ENCODE measurements around the gene GNAI1.

GNAI1 gene

GRCh38 chr7:80131675-80132435, 2.8 kb upstream of the GNAI1 start:
- no peak for DNase-seq (ENCODE audit: extremely low read depth in 1 of 2, low read depth in 1 of 2)

- DNase-seq (ENCODE audit: extremely low read depth in 1 of 2, low read depth in 1 of 2) = no peak
These were observed 2.0 kb upstream of the GNAI1 start for GRCh38 chr7:80132594-80132993.

GRCh38 chr7:80133361-80134114, 1.1 kb upstream of the GNAI1 start:
- no peak for DNase-seq (ENCODE audit: extremely low read depth in 1 of 2, low read depth in 1 of 2)

GRCh38 chr7:80134115-80134535, 506 bp upstream of the GNAI1 start:
- DNase-seq (ENCODE audit: extremely low read depth in 1 of 2, low read depth in 1 of 2) = no peak

GRCh38 chr7:80135309-80136104, 876 bp downstream of the GNAI1 start:
- DNase-seq (ENCODE audit: extremely low read depth in 1 of 2, low read depth in 1 of 2) = no peak

GRCh38 chr7:80136261-80137055, 1.8 kb downstream of the GNAI1 start:
- DNase-seq (ENCODE audit: extremely low read depth in 1 of 2, low read depth in 1 of 2) = no peak

- no peak for DNase-seq (ENCODE audit: extremely low read depth in 1 of 2, low read depth in 1 of 2)
These were observed 2.8 kb downstream of the GNAI1 start for GRCh38 chr7:80137410-80137809.

- no peak for DNase-seq (ENCODE audit: extremely low read depth in 1 of 2, low read depth in 1 of 2)
These were observed 4.6 kb downstream of the GNAI1 start for GRCh38 chr7:80139236-80139635.

- DNase-seq (ENCODE audit: extremely low read depth in 1 of 2, low read depth in 1 of 2) = no peak
These were observed 5.8 kb downstream of the GNAI1 start for GRCh38 chr7:80140388-80140787.

GRCh38 chr7:80141376-80141775, 6.7 kb downstream of the GNAI1 start:
- DNase-seq (ENCODE audit: extremely low read depth in 1 of 2, low read depth in 1 of 2) = no peak

GRCh38 chr7:80142853-80143580, 8.4 kb downstream of the GNAI1 start:
- DNase-seq (ENCODE audit: extremely low read depth in 1 of 2, low read depth in 1 of 2) = no peak

GRCh38 chr7:80145780-80146422, 11.3 kb downstream of the GNAI1 start:
- DNase-seq (ENCODE audit: extremely low read depth in 1 of 2, low read depth in 1 of 2) = no peak

- no peak for DNase-seq (ENCODE audit: extremely low read depth in 1 of 2, low read depth in 1 of 2)
These were observed 12.0 kb downstream of the GNAI1 start for GRCh38 chr7:80146545-80147182.

- no peak for DNase-seq (ENCODE audit: extremely low read depth in 1 of 2, low read depth in 1 of 2)
These were observed 13.1 kb downstream of the GNAI1 start for GRCh38 chr7:80147543-80148391.

- DNase-seq (ENCODE audit: extremely low read depth in 1 of 2, low read depth in 1 of 2) = no peak
These were observed 16.1 kb downstream of the GNAI1 start for GRCh38 chr7:80150611-80151273.

GRCh38 chr7:80151274-80151665, 16.6 kb downstream of the GNAI1 start:
- DNase-seq (ENCODE audit: extremely low read depth in 1 of 2, low read depth in 1 of 2) = peak in 1 of 2 donors; percentile 26

GRCh38 chr7:80153446-80153845, 18.8 kb downstream of the GNAI1 start:
- DNase-seq (ENCODE audit: extremely low read depth in 1 of 2, low read depth in 1 of 2) = no peak

Data from stimulated activated CD8-positive, alpha-beta memory T cell treated with anti-CD3 and anti-CD28 coated beads, Interleukin-7, amount 100 ng/mL, for 48 hours (primary cell).